ENCODE measurements around the gene PRSS53.

Gene PRSS53

GRCh38 chr16:31089199-31089598 lies 456 bp upstream of the PRSS53 start:
- TF ChIP-seq, protein P1, sequence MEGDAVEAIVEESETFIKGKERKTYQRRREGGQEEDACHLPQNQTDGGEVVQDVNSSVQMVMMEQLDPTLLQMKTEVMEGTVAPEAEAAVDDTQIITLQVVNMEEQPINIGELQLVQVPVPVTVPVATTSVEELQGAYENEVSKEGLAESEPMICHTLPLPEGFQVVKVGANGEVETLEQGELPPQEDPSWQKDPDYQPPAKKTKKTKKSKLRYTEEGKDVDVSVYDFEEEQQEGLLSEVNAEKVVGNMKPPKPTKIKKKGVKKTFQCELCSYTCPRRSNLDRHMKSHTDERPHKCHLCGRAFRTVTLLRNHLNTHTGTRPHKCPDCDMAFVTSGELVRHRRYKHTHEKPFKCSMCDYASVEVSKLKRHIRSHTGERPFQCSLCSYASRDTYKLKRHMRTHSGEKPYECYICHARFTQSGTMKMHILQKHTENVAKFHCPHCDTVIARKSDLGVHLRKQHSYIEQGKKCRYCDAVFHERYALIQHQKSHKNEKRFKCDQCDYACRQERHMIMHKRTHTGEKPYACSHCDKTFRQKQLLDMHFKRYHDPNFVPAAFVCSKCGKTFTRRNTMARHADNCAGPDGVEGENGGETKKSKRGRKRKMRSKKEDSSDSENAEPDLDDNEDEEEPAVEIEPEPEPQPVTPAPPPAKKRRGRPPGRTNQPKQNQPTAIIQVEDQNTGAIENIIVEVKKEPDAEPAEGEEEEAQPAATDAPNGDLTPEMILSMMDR (IDR thresholded peaks at IDR 0.05; ENCODE audit: low read depth, low read length) = no peak
- no peak for TF ChIP-seq EZH2phosphoT487 (IDR thresholded peaks at IDR 0.05; ENCODE audit: low read depth)
- Histone ChIP-seq H3K9ac (ENCODE audit: low read length) (no peak overlapping the region), H3K9me3 (ENCODE audit: insufficient read depth, low read length) (no peaks in the 10 kb centered on the region), H3K4me3 (ENCODE audit: low read length) (no peak overlapping the region), H3K4me2 (ENCODE audit: low read length) (no peak overlapping the region), H3K4me1 (ENCODE audit: low read length) (peaks cover 4% of the 10 kb centered on the region), H3K27ac (ENCODE audit: low read length) (no peak overlapping the region), H2AFZ (ENCODE audit: low read depth, low read length) (no peak overlapping the region), H3K36me3 (replicated peaks; ENCODE audit: low read depth, low read length) (peaks cover 13% of the 10 kb centered on the region), H4K20me1 (ENCODE audit: insufficient read depth, low read length) (peaks cover 4% of the 10 kb centered on the region; the same call in 1 of the 2 replicates), H3K79me2 (ENCODE audit: low read length) (peaks cover 34% of the 10 kb centered on the region), H3K27me3 (ENCODE audit: low read depth, low read length) (no peaks in the 10 kb centered on the region)

GRCh38 chr16:31087971-31088370 lies 772 bp downstream of the PRSS53 start:
- Histone ChIP-seq H3K36me3 (replicated peaks; ENCODE audit: low read depth, low read length) (peaks cover 13% of the 10 kb centered on the region), H3K79me2 (ENCODE audit: low read length) (peaks cover 23% of the 10 kb centered on the region), H4K20me1 (ENCODE audit: insufficient read depth, low read length) (peaks cover 4% of the 10 kb centered on the region; the same call in 1 of the 2 replicates), H3K27ac (ENCODE audit: low read length) (no peak overlapping the region), H3K27me3 (ENCODE audit: low read depth, low read length) (no peaks in the 10 kb centered on the region), H3K4me2 (ENCODE audit: low read length) (no peak overlapping the region), H3K4me3 (ENCODE audit: low read length) (no peak overlapping the region), H3K4me1 (ENCODE audit: low read length) (no peaks in the 10 kb centered on the region), H2AFZ (ENCODE audit: low read depth, low read length) (no peak overlapping the region), H3K9me3 (ENCODE audit: insufficient read depth, low read length) (no peaks in the 10 kb centered on the region), H3K9ac (ENCODE audit: low read length) (no peak overlapping the region)
- TF ChIP-seq, protein P1 (IDR thresholded peaks at IDR 0.05; ENCODE audit: low read depth, low read length) = no peak
- TF ChIP-seq EZH2phosphoT487 (IDR thresholded peaks at IDR 0.05; ENCODE audit: low read depth) = no peak

DNA sequence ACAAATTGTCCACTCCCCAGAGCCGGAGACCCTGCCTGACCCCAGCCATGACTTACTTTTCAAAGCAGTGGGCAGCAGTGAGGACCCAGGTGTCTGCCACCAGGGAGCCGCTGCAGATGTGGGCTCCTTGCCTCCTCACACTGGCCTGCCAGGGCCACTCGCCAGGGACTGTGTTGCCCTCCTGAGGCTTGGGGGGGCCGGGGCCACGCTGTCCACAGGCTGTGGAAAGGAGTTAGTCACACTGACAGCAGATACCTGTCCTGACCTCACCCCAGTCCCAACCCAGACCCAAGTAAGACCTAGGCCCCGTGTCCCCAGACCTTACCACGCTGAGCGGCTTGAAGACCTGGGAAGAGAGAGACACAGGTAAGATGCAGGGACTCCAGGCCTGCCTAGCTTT lies 1.3 kb downstream of the PRSS53 start:
- Histone ChIP-seq H3K27me3 (ENCODE audit: low read depth, low read length) (no peaks in the 10 kb centered on the region), H3K4me1 (ENCODE audit: low read length) (no peaks in the 10 kb centered on the region), H3K4me2 (ENCODE audit: low read length) (no peak overlapping the region), H3K4me3 (ENCODE audit: low read length) (no peak overlapping the region), H3K79me2 (ENCODE audit: low read length) (peaks cover 18% of the 10 kb centered on the region; the same call in 1 of the 2 replicates), H3K27ac (ENCODE audit: low read length) (no peak overlapping the region), H3K9me3 (ENCODE audit: insufficient read depth, low read length) (no peaks in the 10 kb centered on the region), H2AFZ (ENCODE audit: low read depth, low read length) (no peak overlapping the region), H4K20me1 (ENCODE audit: insufficient read depth, low read length) (no peaks in the 10 kb centered on the region; the same call in 1 of the 2 replicates), H3K36me3 (replicated peaks; ENCODE audit: low read depth, low read length) (peaks cover 14% of the 10 kb centered on the region), H3K9ac (ENCODE audit: low read length) (no peak overlapping the region)
- TF ChIP-seq, protein P1 (IDR thresholded peaks at IDR 0.05; ENCODE audit: low read depth, low read length) = no peak
- TF ChIP-seq EZH2phosphoT487 (IDR thresholded peaks at IDR 0.05; ENCODE audit: low read depth) = no peak

- H3K4me1 ChIP-seq (ENCODE audit: low read length) = no peaks in the 10 kb centered on the region
- no peak for TF ChIP-seq EZH2phosphoT487 (IDR thresholded peaks at IDR 0.05; ENCODE audit: low read depth)
- TF ChIP-seq, protein P1 (IDR thresholded peaks at IDR 0.05; ENCODE audit: low read depth, low read length) = no peak
- H3K79me2 ChIP-seq (ENCODE audit: low read length) = peaks cover 13% of the 10 kb centered on the region; the same call in 1 of the 2 replicates
- H3K4me3 ChIP-seq (ENCODE audit: low read length) = no peak overlapping the region
- no peak overlapping the region for H3K27ac ChIP-seq (ENCODE audit: low read length)
- no peaks in the 10 kb centered on the region for H3K9me3 ChIP-seq (ENCODE audit: insufficient read depth, low read length)
- no peak overlapping the region for H3K4me2 ChIP-seq (ENCODE audit: low read length)
- no peaks in the 10 kb centered on the region; the same call in 1 of the 2 replicates for H4K20me1 ChIP-seq (ENCODE audit: insufficient read depth, low read length)
- H3K36me3 ChIP-seq (replicated peaks; ENCODE audit: low read depth, low read length) = peaks cover 18% of the 10 kb centered on the region
- H3K27me3 ChIP-seq (ENCODE audit: low read depth, low read length) = no peaks in the 10 kb centered on the region
- no peak overlapping the region for H3K9ac ChIP-seq (ENCODE audit: low read length)
- no peak overlapping the region for H2AFZ ChIP-seq (ENCODE audit: low read depth, low read length)
These were observed 2.2 kb downstream of the PRSS53 start for GRCh38 chr16:31086629-31086906.
